ENCODE data around the gene CYBC1. TPM values are rescaled to one million over a fixed set of nuclear protein-coding genes. Genes with fewer than 3 reads are reported as not detected.
"Not testable (repeated sequence)": the region's sequence is repeated elsewhere in the genome, so short reads cannot be mapped to it uniquely, and the experiment has no call there.

CYBC1 gene
- total and polyA plus RNA-seq, 9 donors: 34.0 to 101 (median 58.6) TPM

GRCh38 chr17:82461827-82462524 is 11.4 kb upstream of the CYBC1 start:
- Histone ChIP-seq H3K4me3 (no peak overlapping the region), H3K9me3 (no peaks in the 10 kb centered on the region), H3K27me3 (no peaks in the 10 kb centered on the region), H3K36me3 (no peaks in the 10 kb centered on the region), H3K4me1 (ENCODE audit: insufficient read depth) (peaks cover 9% of the 10 kb centered on the region), H3K27ac (no peak overlapping the region)
- TF ChIP-seq POLR2A (IDR thresholded peaks at IDR 0.05) (no peak), CTCF (IDR thresholded peaks at IDR 0.05) (no peak), EP300 (IDR thresholded peaks at IDR 0.05) (no peak)
- 66 to 73% (median 66%) methylated on average over 10 of the region's 10 CpGs for WGBS, 3 donors
- intact Hi-C loops (cut with DNase I): no loop called here
- peak in 1 of 5 donors; percentile 44 for DNase-seq

GRCh38 chr17:82459936-82460335 is 9.4 kb upstream of the CYBC1 start:
- H3K27me3 ChIP-seq; H3K27ac ChIP-seq; intact Hi-C loops (cut with DNase I); H3K36me3 ChIP-seq; H3K4me3 ChIP-seq; DNase-seq; H3K9me3 ChIP-seq: not testable (repeated sequence)
- 86 to 89% (median 89%) methylated on average over 9 of the region's 9 CpGs for WGBS, 3 donors
- peaks cover 20% of the 10 kb centered on the region for H3K4me1 ChIP-seq (ENCODE audit: insufficient read depth)

DNA sequence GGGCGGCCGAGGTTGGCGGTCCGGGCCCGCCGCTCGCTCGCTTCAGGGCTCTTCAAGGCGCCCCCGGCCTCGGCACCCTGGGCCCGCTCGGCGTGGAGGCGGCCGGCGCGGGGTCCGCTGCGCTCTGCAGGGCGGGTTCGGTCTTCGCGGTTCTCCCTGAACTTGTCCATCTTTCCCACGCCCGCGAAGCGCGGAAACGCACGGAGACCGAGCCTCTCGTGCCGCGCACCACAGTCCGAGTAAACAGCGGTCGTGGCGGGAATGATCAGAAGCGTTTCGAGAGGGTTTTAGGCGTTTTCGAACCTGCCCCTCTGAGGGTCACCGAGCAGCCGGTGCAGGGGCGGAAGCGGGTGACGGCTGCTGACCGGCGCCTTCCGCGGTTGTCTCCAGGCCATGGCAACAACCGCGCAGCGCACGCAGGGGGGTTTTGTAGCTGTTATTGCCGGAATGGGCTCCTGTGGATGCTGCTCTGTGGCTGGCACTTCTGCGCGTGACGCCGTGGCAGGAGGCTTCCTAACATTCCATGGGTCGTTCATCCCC is 8.4 kb upstream of the CYBC1 start:
- WGBS, 3 donors: 0% methylated on average over 45 to 62 of the region's 62 CpGs
- peak in 1 of 5 donors; percentile 44 for DNase-seq

GRCh38 chr17:82458179-82458884 is 7.8 kb upstream of the CYBC1 start, which contains the start of gene NARF:
NARF (plus strand) TSS chr17:82458741; CDS start chr17:82458804, 63 bp downstream.
- 0 to 1% (median 0%) methylated on average over 69 to 85 of the region's 85 CpGs for WGBS, 3 donors
- H3K4me1 ChIP-seq (ENCODE audit: insufficient read depth): peaks cover 20% of the 10 kb centered on the region
- no peaks in the 10 kb centered on the region for H3K9me3 ChIP-seq
- H3K27me3 ChIP-seq: no peaks in the 10 kb centered on the region
- peak; percentile 100 for TF ChIP-seq POLR2A (IDR thresholded peaks at IDR 0.05)
- peak; percentile 49 for TF ChIP-seq EP300 (IDR thresholded peaks at IDR 0.05)
- peak in 1 of 3 donors; percentile 31 for TF ChIP-seq CTCF (IDR thresholded peaks at IDR 0.05)
- no peaks in the 10 kb centered on the region for H3K36me3 ChIP-seq
- H3K27ac ChIP-seq: peak within 1 kb of the TSS; percentile 99 to 100
- intact Hi-C loops (cut with DNase I): no loop called here
- peak within 1 kb of the TSS; percentile 97 for H3K4me3 ChIP-seq
- peak; percentile 97 to 98 (median 97) for DNase-seq

More for the DNA sequence above, 8.4 kb upstream of the CYBC1 start:
- Histone ChIP-seq H3K9me3 (no peaks in the 10 kb centered on the region), H3K36me3 (no peaks in the 10 kb centered on the region), H3K4me1 (ENCODE audit: insufficient read depth) (peaks cover 20% of the 10 kb centered on the region), H3K27me3 (no peaks in the 10 kb centered on the region), H3K27ac (peak overlapping the region in 1 of 2 donors; percentile 100), H3K4me3 (peak overlapping the region; percentile 97)
- TF ChIP-seq CTCF (IDR thresholded peaks at IDR 0.05) (no peak), EP300 (IDR thresholded peaks at IDR 0.05) (no peak), POLR2A (IDR thresholded peaks at IDR 0.05) (no peak)
- intact Hi-C loops (cut with DNase I): no loop called here

GRCh38 chr17:82457929-82458178 is 7.3 kb upstream of the CYBC1 start:
- no peak for TF ChIP-seq CTCF (IDR thresholded peaks at IDR 0.05)
- no peak for TF ChIP-seq POLR2A (IDR thresholded peaks at IDR 0.05)
- Histone ChIP-seq H3K36me3 (no peaks in the 10 kb centered on the region), H3K4me1 (ENCODE audit: insufficient read depth) (peaks cover 20% of the 10 kb centered on the region), H3K4me3 (peak overlapping the region; percentile 97), H3K9me3 (no peaks in the 10 kb centered on the region), H3K27ac (peak overlapping the region; percentile 99 to 100), H3K27me3 (no peaks in the 10 kb centered on the region)
- intact Hi-C loops (cut with DNase I): no loop called here
- DNase-seq: no peak
- 0 to 1% (median 1%) methylated on average over 8 of the region's 8 CpGs for WGBS, 3 donors
